HUES6 (cell line): ENCODE data around the gene DLEU7.

Source experiments
- H3K27ac ChIP-seq: 2 replicates; pipeline ENCODE4 v1.7.0; 2013; ENCODE audit warnings: low read depth, mild to moderate bottlenecking, low read length, inconsistent platforms
- H3K27me3 ChIP-seq: 2 replicates; pipeline ENCODE4 v1.6.1; 2013; ENCODE audit warnings: low read length; ENCODE audit not compliant: control insufficient read depth, insufficient read depth
- H3K36me3 ChIP-seq: 2 replicates; pipeline ENCODE4 v1.6.1; 2013; ENCODE audit warnings: low read length; ENCODE audit not compliant: control insufficient read depth, insufficient read depth
- H3K4me1 ChIP-seq: 2 replicates; pipeline ENCODE4 v1.6.1; 2013; ENCODE audit warnings: low read length; ENCODE audit not compliant: control insufficient read depth, insufficient read depth
- H3K4me3 ChIP-seq: 2 replicates; pipeline ENCODE4 v1.5.1; 2013; ENCODE audit warnings: low read depth, low read length
- H3K9ac ChIP-seq: one replicate; pipeline ENCODE4 v1.6.1; 2013; ENCODE audit warnings: mild to moderate bottlenecking, low read length
- H3K9me3 ChIP-seq: 2 replicates; pipeline ENCODE4 v1.6.1; 2013; ENCODE audit warnings: low read depth, low read length; ENCODE audit not compliant: control insufficient read depth, insufficient read depth

The DLEU7 gene

DNA sequence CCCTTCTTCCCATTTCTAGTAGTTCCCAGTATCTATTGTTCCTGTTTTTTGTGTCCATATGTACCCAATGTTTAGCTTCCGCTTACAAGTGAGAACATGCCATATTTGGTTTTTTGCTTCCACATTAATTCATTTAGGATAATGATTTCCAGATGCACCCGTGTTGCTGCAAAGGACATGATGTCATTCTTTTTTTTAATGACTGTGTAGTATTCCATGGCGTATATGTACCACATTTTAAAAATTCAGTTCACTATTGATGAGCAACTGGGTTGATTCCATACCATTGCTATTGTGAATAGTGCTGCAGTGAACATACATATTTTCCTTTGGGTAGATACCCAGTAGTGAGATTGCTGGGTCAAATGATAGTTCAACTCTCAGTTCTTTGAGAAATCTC is 50.5 kb downstream of the DLEU7 start:
- Histone ChIP-seq H3K4me1 (peaks cover 2% of the 10 kb centered on the region; the same call in 1 of the 2 replicates), H3K36me3 (no peaks in the 10 kb centered on the region), H3K4me3 (no peak overlapping the region), H3K9me3 (no peaks in the 10 kb centered on the region), H3K27me3 (no peaks in the 10 kb centered on the region), H3K9ac (no peak overlapping the region), H3K27ac (no peak overlapping the region)

DNA sequence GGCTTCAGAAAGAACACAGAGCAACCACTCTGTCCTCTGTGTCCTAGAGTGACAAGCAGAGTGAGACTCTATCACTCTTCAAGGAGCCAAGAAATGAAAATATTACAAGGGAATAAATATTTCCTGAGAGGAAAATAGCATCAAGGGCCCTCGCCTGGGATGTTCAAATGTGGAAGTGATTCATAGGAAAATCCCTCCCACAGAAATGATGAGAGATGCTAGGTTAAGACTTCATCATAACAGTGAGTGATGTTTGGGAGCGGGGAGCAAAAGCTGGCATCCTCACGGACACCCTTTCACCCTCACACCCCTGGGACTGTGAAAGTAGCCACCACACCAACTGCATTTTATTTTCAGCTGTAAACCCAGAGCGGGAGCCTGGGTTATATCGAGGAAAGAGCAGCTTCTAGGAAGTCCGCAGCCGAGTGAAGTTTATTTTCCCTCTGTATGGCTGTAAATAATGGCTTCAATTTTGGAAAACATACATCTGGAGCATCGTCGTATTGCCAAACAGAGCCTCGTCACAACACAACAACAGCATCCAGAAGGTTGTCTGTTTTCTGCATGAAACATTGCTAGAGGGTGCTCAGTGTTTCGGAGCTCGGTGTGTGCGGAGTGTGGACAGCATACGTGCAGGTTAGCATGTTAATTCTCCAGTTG is 54.8 kb downstream of the DLEU7 start:
- no peaks in the 10 kb centered on the region for H3K9me3 ChIP-seq
- H3K27ac ChIP-seq: no peak overlapping the region
- no peak overlapping the region for H3K9ac ChIP-seq
- peaks cover 18% of the 10 kb centered on the region for H3K4me1 ChIP-seq
- no peaks in the 10 kb centered on the region for H3K27me3 ChIP-seq
- H3K4me3 ChIP-seq: no peak overlapping the region
- no peaks in the 10 kb centered on the region for H3K36me3 ChIP-seq

DNA sequence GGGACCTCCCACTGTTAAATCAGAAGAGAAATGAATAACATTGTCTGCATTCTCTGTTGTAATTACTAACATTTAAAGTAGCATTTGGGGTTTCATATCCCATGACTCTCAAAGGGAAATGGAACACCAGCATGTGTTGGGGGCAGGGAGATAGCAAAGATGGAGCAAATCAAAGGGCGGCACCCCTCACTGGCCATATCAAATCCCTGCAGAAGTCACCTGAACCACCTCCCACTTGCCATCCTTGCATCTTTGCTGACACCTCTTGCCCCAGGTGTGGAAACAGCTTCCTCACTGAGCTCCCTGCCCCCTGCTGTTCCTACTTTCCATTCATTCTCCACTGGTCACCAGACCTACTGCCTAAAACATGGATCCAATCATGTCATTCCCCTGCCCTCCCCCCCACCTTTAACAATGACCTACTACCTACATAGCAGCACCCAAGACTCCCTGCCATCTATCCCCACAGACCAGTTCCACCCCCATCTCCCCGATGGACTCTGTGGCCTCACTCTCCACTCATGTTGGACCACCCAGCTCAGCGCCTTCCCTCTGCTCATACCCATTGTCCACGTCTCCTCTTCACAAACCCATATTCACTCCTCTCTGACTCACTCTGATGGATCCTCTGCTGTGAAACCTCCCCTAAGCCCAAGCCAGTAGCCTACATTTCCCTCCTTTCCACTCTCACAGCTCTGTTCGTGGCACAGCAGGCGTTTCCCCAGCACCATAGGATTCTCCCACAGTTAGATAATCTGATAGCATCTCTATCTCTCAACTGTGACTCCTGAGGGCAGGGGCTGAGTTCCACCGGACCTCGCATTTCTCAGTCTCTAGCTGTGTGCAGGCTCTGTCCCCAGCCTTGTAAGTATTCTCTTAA is 55.9 kb downstream of the DLEU7 start:
- no peaks in the 10 kb centered on the region for H3K27me3 ChIP-seq
- H3K9ac ChIP-seq: no peak overlapping the region
- H3K36me3 ChIP-seq: no peaks in the 10 kb centered on the region
- H3K4me1 ChIP-seq: peaks cover 18% of the 10 kb centered on the region
- no peak overlapping the region for H3K4me3 ChIP-seq
- no peaks in the 10 kb centered on the region for H3K9me3 ChIP-seq
- H3K27ac ChIP-seq: no peak overlapping the region

DNA sequence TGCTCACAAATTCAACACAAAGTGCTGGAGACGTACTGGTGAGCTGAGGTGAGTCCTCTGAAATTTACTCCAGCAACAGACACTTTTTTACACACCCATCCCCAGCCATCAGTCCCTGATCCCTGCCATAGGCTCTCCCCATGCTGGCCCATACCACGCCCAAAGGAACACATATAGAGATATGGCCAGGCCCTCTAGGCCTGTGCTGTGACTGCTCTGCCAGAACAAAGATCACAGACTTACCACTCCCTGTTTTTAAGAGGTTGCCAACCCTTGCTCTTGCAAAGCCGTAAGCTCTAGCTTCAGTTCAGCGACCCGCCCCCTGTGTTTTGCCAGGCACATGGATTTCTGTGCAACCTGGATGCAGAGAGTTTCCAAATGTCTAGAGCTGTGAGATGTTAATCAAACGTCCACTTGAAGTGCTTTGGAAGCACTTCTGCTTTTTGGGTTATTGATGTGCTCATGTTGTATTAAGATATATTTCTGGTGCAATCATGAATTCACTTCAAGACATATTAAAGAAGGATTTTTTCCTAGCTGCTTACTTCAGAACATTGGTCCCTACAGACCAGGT is 59.7 kb downstream of the DLEU7 start:
- Histone ChIP-seq H3K9me3 (no peaks in the 10 kb centered on the region), H3K4me1 (peaks cover 29% of the 10 kb centered on the region), H3K27me3 (no peaks in the 10 kb centered on the region), H3K9ac (no peak overlapping the region), H3K36me3 (no peaks in the 10 kb centered on the region), H3K27ac (no peak overlapping the region), H3K4me3 (no peak overlapping the region)

DNA sequence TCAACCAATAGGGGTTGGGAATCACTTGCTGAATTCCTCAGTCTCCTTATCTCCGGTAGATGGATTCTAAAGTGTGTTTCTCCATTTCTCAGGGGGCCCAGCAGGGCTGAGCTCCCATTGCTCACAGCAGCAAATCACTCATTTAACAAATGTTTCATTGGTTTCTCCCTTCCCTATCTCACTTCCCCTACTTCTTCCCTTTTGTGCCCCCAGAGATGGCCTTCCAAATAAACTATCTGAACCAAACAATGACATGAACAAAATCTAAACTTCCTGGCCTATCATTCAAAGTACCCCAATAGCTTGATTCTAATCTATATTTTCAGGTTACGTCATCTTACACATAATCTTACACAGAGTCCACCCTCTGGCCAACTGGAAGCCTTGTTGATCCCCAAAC is 60.4 kb downstream of the DLEU7 start:
- H3K27ac ChIP-seq: no peak overlapping the region
- no peaks in the 10 kb centered on the region for H3K9me3 ChIP-seq
- H3K4me3 ChIP-seq: no peak overlapping the region
- H3K36me3 ChIP-seq: no peaks in the 10 kb centered on the region
- peaks cover 28% of the 10 kb centered on the region for H3K4me1 ChIP-seq
- H3K27me3 ChIP-seq: no peaks in the 10 kb centered on the region
- H3K9ac ChIP-seq: no peak overlapping the region

DNA sequence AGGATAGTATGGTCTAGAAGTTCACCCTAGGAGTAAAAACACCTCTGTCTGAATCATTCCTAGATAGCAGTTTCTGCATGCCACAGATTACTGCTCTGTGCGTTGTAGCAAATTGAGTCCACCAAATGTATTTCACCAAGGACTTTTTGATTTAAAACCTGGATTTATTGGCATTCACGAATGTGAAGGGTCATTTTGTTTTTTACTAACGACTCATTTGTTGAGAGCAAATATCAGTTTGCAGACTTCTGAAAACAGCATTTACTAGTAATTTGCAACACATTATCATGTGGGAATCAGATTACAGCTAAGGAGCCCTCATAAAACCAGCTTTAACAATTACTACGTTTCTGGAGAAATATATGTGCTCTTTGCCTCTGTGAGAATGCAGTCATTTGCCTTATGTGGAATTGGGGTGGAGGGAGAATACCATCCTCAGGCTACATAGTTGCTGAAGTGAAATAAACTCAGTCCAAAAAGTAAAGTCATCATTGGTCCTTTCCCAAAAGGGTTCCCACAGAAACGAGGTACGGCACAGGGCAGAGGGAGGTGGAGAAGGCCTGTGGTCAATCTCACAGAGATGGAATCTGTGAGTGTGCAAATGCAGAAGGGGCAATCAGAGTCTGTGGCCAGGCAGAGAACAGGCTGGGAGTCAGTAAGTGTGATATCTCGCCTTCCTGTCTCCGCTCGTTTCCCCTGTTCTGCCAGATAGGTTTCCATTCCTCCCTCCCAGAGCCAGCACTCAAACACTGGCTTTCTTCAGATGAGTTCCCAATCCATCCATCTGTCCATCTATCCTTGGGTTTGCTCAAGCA is 63.1 kb downstream of the DLEU7 start:
- peaks cover 11% of the 10 kb centered on the region for H3K4me1 ChIP-seq
- no peak overlapping the region for H3K9ac ChIP-seq
- H3K4me3 ChIP-seq: no peak overlapping the region
- H3K9me3 ChIP-seq: peaks cover 3% of the 10 kb centered on the region; the same call in 1 of the 2 replicates
- H3K36me3 ChIP-seq: no peaks in the 10 kb centered on the region
- no peaks in the 10 kb centered on the region for H3K27me3 ChIP-seq
- no peak overlapping the region for H3K27ac ChIP-seq

DNA sequence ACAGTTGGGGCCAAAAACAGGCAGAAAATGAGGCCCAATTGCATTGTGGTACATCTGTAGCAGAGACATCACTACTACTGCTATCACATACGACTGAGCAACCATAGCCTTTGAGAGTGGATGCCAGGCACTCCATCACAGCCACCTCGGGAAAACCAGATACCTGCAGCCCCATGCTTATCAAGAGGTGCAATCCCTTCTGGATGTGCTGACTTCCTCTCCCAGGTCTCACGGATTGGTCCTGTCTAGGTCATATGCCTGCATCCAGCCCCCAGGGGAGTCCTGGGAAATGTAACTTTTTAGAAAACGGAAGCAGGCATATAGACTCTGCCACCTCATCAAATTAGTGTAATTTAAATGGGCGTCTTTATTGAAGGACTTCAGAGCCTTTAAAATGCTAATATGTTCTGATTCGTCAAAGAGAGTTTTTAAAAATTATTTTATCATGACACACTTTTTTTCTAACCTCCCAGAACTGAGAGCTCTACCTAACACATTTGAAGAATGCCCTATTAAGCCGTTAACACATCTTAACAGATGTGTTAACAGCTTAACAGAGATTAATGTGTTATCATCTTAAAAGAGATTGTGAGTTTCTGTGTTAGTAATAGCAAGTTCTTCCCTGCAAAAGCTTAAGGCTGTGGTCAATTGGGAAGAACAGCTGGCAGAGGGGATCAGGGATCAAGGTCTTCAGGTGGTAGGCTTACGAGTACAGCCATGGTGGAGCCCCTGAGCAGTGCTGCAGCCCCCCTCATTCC is 63.9 kb downstream of the DLEU7 start:
- Histone ChIP-seq H3K4me1 (peaks cover 11% of the 10 kb centered on the region), H3K9ac (no peak overlapping the region), H3K36me3 (no peaks in the 10 kb centered on the region), H3K27ac (no peak overlapping the region), H3K4me3 (no peak overlapping the region), H3K9me3 (peaks cover 5% of the 10 kb centered on the region; the same call in 1 of the 2 replicates), H3K27me3 (no peaks in the 10 kb centered on the region)
